OCI-LY7 (cell line): ENCODE data around the gene LIPE. TPM values are rescaled to one million over a fixed set of nuclear protein-coding genes. Genes with fewer than 3 reads are reported as not detected.

Source experiments
- BruUV-seq: library from RNA; stranded (reverse); fragments of 400-500 nt; replicated peaks from 2 replicates; lab custom pipeline; 2021; lab: Mats Ljungman, UMichigan
- CTCF ChIA-PET: fragments of 300-600 bp; sonication (Branson Sonifier 250); formaldehyde crosslinking; loops from one replicate; lab custom pipeline; 2022; ENCODE audit warnings: antibody characterized with exemption; ENCODE audit not compliant: unreplicated experiment; lab: Charles Lee
- POLR2A ChIA-PET: fragments of 300-600 bp; sonication (Branson Sonifier 250); formaldehyde crosslinking; loops from one replicate; lab custom pipeline; 2022; ENCODE audit warnings: antibody characterized with exemption; lab: Charles Lee
- DNase-seq: peaks from one replicate; pipeline ENCODE4 v3.0.0-alpha.2; 2015; ENCODE audit warnings: low spot score
- H2AFZ ChIP-seq: fragments of 200-600 bp; sonication (generic), shearing (Covaris generic); 2 replicates; pipeline ENCODE4 v1.6.1; 2014; ENCODE audit warnings: mild to moderate bottlenecking, antibody characterized with exemption, low read length, moderate library complexity
- H3K27ac ChIP-seq: fragments of 200-600 bp; sonication (generic); 2 replicates; pipeline ENCODE4 v1.5.1; 2014; ENCODE audit warnings: mixed run types, low read depth, mild to moderate bottlenecking, moderate library complexity, low read length, inconsistent platforms; ENCODE audit not compliant: poor library complexity, severe bottlenecking
- H3K36me3 ChIP-seq: fragments of 200-600 bp; sonication (generic); 2 replicates; pipeline ENCODE4 v1.6.1; 2014; ENCODE audit warnings: mild to moderate bottlenecking, antibody characterized with exemption, low read length, moderate library complexity, mixed read lengths; ENCODE audit not compliant: insufficient read depth
- H3K4me1 ChIP-seq: fragments of 200-600 bp; sonication (generic); 2 replicates; pipeline ENCODE4 v1.5.1; 2014; ENCODE audit warnings: mild to moderate bottlenecking, low read length; ENCODE audit not compliant: insufficient read depth, poor library complexity, severe bottlenecking
- H3K4me2 ChIP-seq: fragments of 200-600 bp; sonication (generic); 2 replicates; pipeline ENCODE4 v1.6.1; 2014; ENCODE audit warnings: mild to moderate bottlenecking, low read length
- H3K4me3 ChIP-seq: fragments of 200-600 bp; sonication (generic); 2 replicates; pipeline ENCODE4 v1.5.1; 2014; ENCODE audit warnings: mild to moderate bottlenecking, low read depth, low read length; ENCODE audit not compliant: poor library complexity, severe bottlenecking
- H3K79me2 ChIP-seq: fragments of 200-600 bp; sonication (generic); 2 replicates; pipeline ENCODE4 v1.6.1; 2016; ENCODE audit warnings: low read depth, mild to moderate bottlenecking, low read length, moderate library complexity, mixed read lengths; ENCODE audit not compliant: insufficient read depth
- H3K9me2 ChIP-seq: fragments of 200-600 bp; sonication (generic); 2 replicates; pipeline ENCODE4 v1.6.1; 2016; ENCODE audit warnings: mild to moderate bottlenecking, low read length, mixed read lengths; ENCODE audit not compliant: insufficient read depth
- H3K9me3 ChIP-seq: fragments of 200-600 bp; sonication (generic); 2 replicates; pipeline ENCODE4 v1.6.1; 2014; ENCODE audit warnings: mild to moderate bottlenecking, mixed run types, low read length, mixed read lengths
- H4K20me1 ChIP-seq: fragments of 200-600 bp; sonication (generic); 2 replicates; pipeline ENCODE4 v1.6.1; 2014; ENCODE audit warnings: mild to moderate bottlenecking, antibody characterized with exemption, low read length, moderate library complexity, mixed read lengths; ENCODE audit not compliant: insufficient read depth
- CTCF ChIP-seq: fragments of 200-600 bp; sonication (generic); conservative IDR thresholded peaks from 2 replicates; pipeline ENCODE4 v1.5.1; 2014; ENCODE audit warnings: mild to moderate bottlenecking, antibody characterized with exemption, low read length, moderate library complexity, mixed read lengths
- EZH2phosphoT487 ChIP-seq: fragments of 200-600 bp; sonication (generic); IDR thresholded peaks from 2 replicates; pipeline ENCODE4 v1.6.1; 2018; ENCODE audit warnings: low read depth, borderline replicate concordance, mild to moderate bottlenecking, mixed run types, antibody characterized with exemption, low read length, moderate library complexity, mixed read lengths
- intact Hi-C: fragments of 100-400 bp; cut with micrococcal nuclease; formaldehyde crosslinking; loops from one replicate; pipeline ENCODE4 v1.10.0; 2022; ENCODE audit not compliant: unreplicated experiment
- total RNA-seq, 2 experiments: library from RNA; depleted of rRNA in 1 of 2; stranded (reverse); fragments of >200 nt in 1 of 2; shearing (Covaris generic) in 1 of 2; gene quantifications; 2 replicates each; pipeline ENCODE4 v1.2.3, GENCODE V29; 2014 to 2022

LIPE gene
- total RNA-seq, 2 experiments from 2014 or later: 21.2 to 35.6 TPM

- Histone ChIP-seq H4K20me1 (no peaks in the 10 kb centered on the region), H3K36me3 (no peaks in the 10 kb centered on the region), H3K4me1 (peaks cover 35% of the 10 kb centered on the region), H3K27ac (no peak overlapping the region), H3K79me2 (no peaks in the 10 kb centered on the region), H3K9me3 (no peaks in the 10 kb centered on the region), H2AFZ (no peak overlapping the region), H3K9me2 (no peaks in the 10 kb centered on the region), H3K4me2 (no peak overlapping the region), H3K4me3 (no peak overlapping the region)
- no TSS peak for BruUV-seq
- no peak for DNase-seq
- TF ChIP-seq EZH2phosphoT487 (no peak), CTCF (no peak)
- CTCF ChIA-PET: no interaction called here
- intact Hi-C loops: no loop called here
- POLR2A ChIA-PET: interaction anchor here (0.6 to 0.7 kb wide), 2 partner anchors 9 kb away, joined by 3 read pairs; no protein-coding TSS in a partner anchor
These were observed 46.5 kb upstream of the LIPE start for GRCh38 chr19:42473686-42474085.

GRCh38 chr19:42472402-42473147 lies 45.4 kb upstream of the LIPE start:
- Histone ChIP-seq H3K4me2 (no peak overlapping the region), H3K27ac (no peak overlapping the region), H3K79me2 (no peaks in the 10 kb centered on the region), H3K9me3 (no peaks in the 10 kb centered on the region), H2AFZ (peak overlapping the region; percentile 43; the same call in 1 of the 2 replicates), H3K9me2 (no peaks in the 10 kb centered on the region), H3K36me3 (no peaks in the 10 kb centered on the region), H3K4me1 (peaks cover 45% of the 10 kb centered on the region), H4K20me1 (no peaks in the 10 kb centered on the region), H3K4me3 (no peak overlapping the region)
- POLR2A ChIA-PET: interaction anchor here (0.7 kb wide), 1 partner anchor 8 kb away, joined by 3 read pairs; no protein-coding TSS in a partner anchor
- no TSS peak for BruUV-seq
- TF ChIP-seq EZH2phosphoT487 (no peak), CTCF (no peak)
- no peak for DNase-seq
- intact Hi-C loops: no loop called here
- CTCF ChIA-PET: no interaction called here
